Retinal pigment epithelial cell (primary cell): ENCODE data around the gene CDH26.

Source experiments
- DNase-seq: peaks from one replicate; pipeline ENCODE4 v3.0.0-alpha.2; 2010; ENCODE audit warnings: low read depth
- H3K4me3 ChIP-seq: 2 replicates; pipeline ENCODE4 v1.5.1; 2011; ENCODE audit warnings: mild to moderate bottlenecking, low read length, control low read depth, moderate library complexity
- CTCF ChIP-seq: conservative IDR thresholded peaks from 2 replicates; pipeline ENCODE4 v1.5.1; 2011; ENCODE audit warnings: low read depth, low read length, control low read depth, inconsistent platforms

CDH26 gene

DNA sequence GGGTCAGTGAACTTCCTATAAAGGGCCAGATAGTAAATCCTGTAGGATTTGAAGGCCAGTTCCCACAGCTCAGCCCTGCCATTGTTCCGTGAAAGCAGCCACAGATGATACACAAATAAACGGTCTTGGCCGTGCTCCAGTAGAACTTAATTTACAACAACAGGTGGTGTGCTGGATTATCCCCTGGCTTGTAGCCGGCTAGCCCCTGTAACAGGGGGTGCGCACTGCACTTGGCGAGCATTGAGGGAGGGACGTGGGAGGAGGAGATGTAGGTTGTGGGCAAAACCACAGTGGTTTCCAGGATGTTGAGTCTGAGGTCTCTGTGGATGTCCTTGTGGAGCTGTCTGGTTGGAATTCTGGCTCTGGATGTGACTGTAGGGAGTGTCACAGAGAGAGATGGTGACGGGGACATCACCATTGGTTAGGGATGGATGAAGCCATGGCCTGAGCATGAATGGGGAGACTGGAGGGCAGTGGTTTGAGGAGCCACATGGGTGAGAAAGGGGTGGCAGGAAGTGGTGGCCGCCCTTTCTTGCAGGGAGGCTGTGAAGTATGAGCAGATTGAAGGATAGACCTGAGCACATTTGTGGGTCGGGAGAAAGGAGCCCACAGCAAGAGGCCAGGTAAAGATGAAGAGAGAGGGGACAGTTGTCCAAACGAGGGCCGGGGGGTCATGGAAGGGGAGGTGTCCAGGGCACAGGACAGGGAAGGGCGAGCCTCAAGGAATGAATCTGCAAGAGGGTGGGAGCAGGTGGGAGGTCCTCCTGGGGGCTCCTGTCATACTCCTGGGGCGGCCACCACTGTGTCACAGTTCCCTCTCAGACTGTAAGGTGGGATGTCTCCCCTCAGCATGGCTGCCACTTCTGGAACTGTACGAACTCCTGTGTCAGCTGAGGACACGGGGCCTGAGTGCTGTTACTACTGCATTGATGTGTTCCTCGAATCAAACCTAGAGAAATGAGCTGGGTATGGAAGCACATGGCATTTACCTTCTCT, 53.6 kb downstream of the CDH26 start:
- no peak for DNase-seq
- TF ChIP-seq CTCF = no peak
- no peak overlapping the region for H3K4me3 ChIP-seq

- H3K4me3 ChIP-seq = no peak overlapping the region
- TF ChIP-seq CTCF = no peak
- DNase-seq = no peak
Measured at GRCh38 chr20:60013296-60014139, 55.3 kb downstream of the CDH26 start.

- TF ChIP-seq CTCF = no peak
- no peak overlapping the region for H3K4me3 ChIP-seq
- DNase-seq = no peak
Measured at GRCh38 chr20:60016406-60016805, 58.2 kb downstream of the CDH26 start.

DNA sequence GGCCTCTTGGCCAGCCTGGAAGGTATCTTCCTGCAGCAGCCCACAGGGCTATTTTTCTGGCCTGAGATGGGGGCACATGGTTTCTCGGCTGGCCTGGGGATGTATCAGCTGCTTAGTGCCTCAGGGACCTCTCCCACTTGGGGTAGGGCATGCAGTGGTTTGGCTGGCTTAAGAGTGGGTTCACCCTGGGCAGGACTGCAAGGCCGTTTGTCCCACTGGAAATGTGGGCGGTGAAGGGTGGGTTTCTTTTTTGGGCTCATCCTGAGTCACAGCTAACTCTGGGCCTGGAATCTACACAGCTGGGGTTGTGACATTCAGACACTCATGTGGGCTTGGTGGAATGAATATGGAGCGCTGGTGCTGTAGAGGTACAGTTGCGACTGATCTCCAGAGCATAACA, 62.0 kb downstream of the CDH26 start:
- no peak overlapping the region for H3K4me3 ChIP-seq
- no peak for DNase-seq
- TF ChIP-seq CTCF = no peak

- no peak overlapping the region for H3K4me3 ChIP-seq
- no peak for TF ChIP-seq CTCF
- no peak for DNase-seq
Measured at GRCh38 chr20:60021104-60021503, 62.9 kb downstream of the CDH26 start.

- DNase-seq = no peak
- H3K4me3 ChIP-seq = no peak overlapping the region
- no peak for TF ChIP-seq CTCF
Measured at GRCh38 chr20:60022849-60023248, 64.6 kb downstream of the CDH26 start.
